NCI-H2081 (cell line): ENCODE measurements around the gene NEDD8.
"Not testable (repeated sequence)": the region's sequence is repeated elsewhere in the genome, so short reads cannot be mapped to it uniquely, and the experiment has no call there.

Experiments
- DNase-seq, 2 experiments: peaks; one replicate each; lab custom pipeline; 2025; lab: John Stamatoyannopoulos, UW

NEDD8 gene

GRCh38 chr14:24247422-24247821, 15.3 kb upstream of the NEDD8 start:
- DNase-seq, result no peak

GRCh38 chr14:24246765-24247212, 14.6 kb upstream of the NEDD8 start:
- DNase-seq, result no peak

GRCh38 chr14:24245350-24245749, 13.2 kb upstream of the NEDD8 start:
- not testable (repeated sequence) for DNase-seq

GRCh38 chr14:24243336-24243836, 11.2 kb upstream of the NEDD8 start:
- no peak for DNase-seq

DNA sequence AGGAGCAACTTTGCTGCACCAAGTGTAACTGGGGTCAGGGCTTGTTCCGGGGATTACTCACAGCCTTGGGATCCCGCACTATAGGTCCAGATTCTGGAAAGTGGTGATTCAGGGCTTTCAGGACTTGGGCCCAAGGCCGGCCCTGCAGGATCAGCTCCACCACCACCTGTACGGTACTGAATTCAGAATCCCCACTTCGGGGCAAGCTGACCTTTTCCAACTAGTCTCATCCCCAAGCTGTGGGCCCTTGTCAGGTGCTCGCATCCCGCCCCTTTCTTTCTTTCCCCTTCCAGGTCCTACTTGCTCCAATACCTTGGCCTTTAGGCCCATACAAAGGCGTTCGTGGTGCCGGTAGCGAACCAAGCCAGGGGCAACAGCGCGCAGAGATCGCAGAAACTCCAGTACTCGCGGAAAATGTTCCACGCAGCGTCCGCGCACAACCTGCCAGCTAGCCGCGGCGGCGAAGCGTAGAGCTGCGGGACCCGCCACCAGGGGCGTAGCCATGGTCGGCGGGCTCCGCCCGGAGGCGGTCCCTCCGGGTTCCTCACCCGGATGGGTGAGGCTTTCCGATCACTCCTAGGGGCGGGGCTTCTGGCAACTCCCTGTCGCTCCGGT, 9.8 kb upstream of the NEDD8 start:
- DNase-seq, result peak; percentile 91 to 92

DNA sequence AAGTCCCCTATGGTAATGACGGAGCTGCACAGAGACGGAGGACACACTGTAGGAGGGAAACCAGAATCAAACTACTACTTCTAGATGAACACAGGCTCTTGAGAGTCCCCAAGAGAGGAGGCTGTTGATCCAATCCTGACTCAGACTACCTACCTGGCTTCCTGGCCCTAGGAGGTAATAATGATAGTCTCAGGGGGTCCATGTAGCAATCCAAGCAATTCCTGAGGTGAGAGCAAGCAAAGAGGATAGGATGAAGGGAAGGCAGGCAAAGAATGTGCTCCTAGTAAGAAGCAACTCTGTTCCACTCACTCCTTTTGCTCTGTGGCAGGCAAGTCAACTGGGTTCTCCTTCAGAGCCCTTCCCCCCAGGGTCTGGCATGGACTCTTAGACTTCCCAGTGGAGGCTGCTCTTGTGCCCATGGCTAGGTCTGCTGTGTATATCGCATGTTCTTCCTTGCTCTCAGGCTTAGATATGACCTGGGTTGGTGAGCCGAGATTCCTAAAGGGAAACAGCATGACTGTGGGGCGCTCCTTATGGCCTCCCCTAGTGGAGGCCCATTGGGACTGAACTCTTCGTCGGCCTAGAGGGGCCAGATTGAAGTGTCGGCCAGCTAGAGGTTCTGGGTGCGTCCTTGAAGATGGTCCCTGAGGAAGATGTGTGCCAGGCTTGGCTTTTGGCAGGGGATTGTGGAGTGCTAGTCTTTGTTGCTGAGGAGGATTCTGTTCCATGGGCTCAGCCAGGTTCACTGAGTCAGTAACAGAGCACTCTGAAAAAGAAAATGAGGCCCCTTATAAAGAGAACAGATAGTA, 8.1 kb upstream of the NEDD8 start:
- DNase-seq, result no peak

DNA sequence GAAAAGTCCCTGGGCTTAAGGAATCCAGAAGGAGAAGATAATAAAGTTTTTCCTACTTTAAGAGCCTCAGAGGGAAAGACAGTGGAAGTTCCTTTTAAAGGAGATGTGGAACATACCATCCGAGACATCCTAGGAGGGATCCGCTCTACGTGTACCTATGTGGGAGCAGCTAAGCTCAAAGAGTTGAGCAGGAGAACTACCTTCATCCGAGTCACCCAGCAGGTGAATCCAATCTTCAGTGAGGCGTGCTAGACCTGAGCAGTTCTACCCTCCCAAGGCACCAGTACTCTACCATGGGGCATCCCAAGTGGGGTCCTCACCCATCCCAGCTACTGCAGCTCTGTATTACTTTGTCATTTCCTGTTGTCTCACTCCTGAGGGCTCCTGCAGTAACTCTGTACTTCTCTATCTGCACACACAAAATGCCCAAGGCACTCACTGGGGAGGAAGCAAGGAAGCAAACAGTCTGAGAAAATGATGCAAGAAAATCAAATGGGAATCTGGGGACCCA, 6.4 kb upstream of the NEDD8 start:
- no peak for DNase-seq

GRCh38 chr14:24238123-24238522, 6.0 kb upstream of the NEDD8 start:
- no peak for DNase-seq

DNA sequence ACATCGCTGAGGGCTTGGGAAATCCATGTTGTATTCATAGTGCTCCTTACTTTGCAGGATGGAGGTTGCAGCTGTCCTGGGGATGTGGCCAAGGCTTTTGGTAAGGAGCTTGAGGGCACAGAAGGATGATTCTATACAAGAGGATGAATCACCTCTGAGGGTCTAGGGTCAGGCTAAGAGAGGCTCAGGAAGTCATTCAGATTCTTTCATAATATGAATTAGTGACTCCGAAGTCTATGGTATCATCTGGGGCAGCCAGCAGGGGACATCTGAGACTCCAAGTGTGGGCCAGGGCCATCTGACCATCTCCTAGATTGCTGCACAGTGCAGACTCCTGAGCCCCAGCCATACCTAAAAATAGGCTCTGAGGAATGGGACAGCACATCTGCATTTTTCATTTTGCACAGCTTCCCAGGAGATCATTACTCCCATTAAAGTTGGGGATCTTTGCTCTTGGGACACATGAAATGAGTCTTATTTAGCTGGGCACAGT, 5.3 kb upstream of the NEDD8 start:
- no peak for DNase-seq

DNA sequence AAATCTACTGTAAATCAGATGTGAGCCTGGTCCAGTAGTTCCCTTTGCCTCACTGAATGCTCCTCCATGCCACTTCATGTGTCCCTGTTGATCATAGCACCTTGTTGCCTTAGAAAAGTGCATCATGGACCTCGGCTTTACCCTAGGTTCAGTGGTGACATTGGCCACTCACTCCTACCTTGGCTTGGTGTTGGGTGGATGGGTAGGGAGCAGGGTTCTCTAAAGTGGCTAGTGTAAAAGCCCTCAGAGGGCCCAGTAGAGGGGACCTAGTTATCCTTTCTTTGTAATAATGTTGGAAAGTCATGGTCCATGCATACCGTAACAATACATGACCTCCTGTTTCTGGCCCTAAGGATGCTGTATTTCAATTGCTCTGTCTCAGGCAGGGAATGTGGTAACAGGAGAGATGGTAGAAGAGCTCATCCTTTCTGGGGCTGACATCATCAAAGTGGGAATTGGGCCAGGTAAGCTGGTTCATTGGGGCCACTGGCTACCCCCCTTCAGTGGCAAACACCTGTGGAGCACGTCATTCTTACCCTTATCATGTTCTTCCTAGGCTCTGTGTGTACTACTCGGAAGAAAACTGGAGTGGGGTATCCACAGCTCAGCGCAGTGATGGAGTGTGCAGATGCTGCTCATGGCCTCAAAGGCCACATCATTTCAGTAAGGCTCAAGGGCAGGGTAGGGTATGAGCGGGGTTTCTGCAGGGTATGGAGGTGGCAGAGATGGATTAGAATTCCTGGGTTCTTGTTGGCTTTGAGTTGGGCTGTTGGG, 4.7 kb upstream of the NEDD8 start:
- DNase-seq, result no peak

- DNase-seq, result no peak
These were observed 3.9 kb upstream of the NEDD8 start for GRCh38 chr14:24235804-24236688.

GRCh38 chr14:24234095-24235005, 2.2 kb upstream of the NEDD8 start:
- DNase-seq, result no peak

GRCh38 chr14:24233538-24233866, 1.3 kb upstream of the NEDD8 start:
- DNase-seq, result no peak

DNA sequence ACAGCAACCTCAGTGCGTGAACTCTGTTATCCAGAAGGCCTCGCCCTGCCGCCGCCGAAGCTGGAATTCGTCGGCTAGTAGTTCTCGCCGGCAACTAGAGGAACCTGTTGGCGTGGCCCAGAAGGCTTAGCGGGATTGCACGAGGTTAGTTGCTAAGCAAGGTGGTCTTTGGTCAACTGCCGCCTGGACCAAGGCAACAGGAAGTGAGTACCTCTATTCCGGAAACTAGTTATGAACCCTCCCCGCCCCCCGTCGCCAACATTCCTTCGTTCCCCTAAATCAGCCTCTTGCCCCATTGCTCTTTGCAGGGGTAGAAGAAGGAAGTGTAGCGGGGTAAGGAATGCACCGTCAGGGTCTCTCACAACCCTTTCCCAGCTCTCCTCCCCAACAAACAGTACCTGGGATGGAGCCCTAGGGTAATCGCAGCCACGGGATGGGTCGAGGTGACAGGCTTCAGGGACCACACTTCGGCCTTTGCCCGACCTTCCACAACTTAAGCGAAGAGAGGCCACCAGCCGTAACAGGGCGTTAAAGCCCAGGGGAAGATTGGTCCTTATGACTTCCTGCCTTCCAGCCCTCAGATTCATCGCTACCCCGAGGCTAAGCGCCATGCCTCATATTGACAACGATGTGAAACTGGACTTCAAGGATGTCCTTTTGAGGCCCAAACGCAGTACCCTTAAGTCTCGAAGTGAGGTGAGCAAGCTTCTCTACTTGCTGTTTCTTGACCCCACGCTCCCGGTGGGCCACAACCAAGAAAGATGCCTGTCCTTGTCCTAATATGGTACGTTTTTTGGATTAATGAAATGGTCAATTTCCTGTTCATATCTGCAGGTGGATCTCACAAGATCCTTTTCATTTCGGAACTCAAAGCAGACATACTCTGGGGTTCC, 724 bp upstream of the NEDD8 start, which contains the start of gene GMPR2:
GMPR2 (plus strand) TSS at position 285 of the 893 bp plus-strand sequence; CDS start at position 610, 325 bp downstream.
- DNase-seq, result no peak

- no peak for DNase-seq
These were observed 675 bp downstream of the NEDD8 start for GRCh38 chr14:24231263-24232120.

DNA sequence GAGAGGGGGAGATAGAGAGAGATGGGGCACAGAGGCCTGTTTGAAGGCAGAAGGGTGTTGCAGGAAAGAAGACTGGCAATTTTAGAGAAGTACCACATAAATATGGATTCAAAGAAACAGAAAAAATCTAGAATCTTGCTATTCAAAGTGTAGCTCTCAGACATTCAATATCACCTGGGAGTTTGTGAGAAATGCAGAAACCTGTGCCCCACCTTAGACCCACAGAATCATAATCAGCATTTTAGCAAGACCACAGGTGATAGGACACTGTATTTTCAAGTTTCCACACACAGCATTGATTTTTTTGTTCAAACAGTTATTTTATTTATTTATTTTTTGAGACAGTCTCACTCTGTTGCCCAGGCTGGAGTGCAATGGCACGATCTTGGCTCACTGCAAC, 3.3 kb downstream of the NEDD8 start:
- DNase-seq, result no peak

DNA sequence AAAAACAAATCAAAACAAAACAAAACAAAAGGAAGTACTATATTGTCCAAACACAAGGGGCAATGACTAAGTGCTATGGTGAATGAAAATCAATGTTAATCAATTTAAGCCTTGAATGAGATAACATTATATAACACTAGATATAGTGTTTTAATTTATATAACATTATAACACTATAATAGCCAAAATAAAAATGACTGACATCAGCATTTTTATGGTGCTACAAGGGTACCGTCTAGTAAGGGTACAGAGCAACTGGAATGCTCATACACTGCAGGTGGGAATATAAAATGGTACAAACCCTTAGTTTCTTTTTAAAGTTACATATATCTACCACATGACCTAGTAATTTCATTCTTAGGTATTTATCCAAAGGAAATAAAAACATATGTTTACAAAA, 5.7 kb downstream of the NEDD8 start:
- no peak for DNase-seq

GRCh38 chr14:24224618-24225071, 7.5 kb downstream of the NEDD8 start:
- DNase-seq, result no peak
